BJ (cell line): ENCODE measurements around the gene PROM2. TPM values are rescaled to one million over a fixed set of nuclear protein-coding genes. Genes with fewer than 3 reads are reported as not detected.

ENCODE experiments used
- CTCF ChIA-PET: fragments of 350-600 bp; formaldehyde crosslinking; extraction: SDS; loops from one replicate; lab custom pipeline; 2021; ENCODE audit warnings: antibody characterized with exemption, inconsistent platforms; lab: Yijun Ruan, JAX
- POLR2A ChIA-PET: fragments of 300-600 bp; sonication (Branson Sonifier 250); formaldehyde crosslinking; extraction: SDS; loops from one replicate; lab custom pipeline; 2021; ENCODE audit warnings: antibody characterized with exemption; lab: Charles Lee
- DNase-seq: peaks from one replicate; pipeline ENCODE4 v3.0.0-alpha.2; 2011; ENCODE audit warnings: low read depth
- H3K27me3 ChIP-seq: 2 replicates; pipeline ENCODE4 v1.6.0; 2011; ENCODE audit warnings: low read length; ENCODE audit not compliant: control insufficient read depth, insufficient read depth
- H3K36me3 ChIP-seq: 2 replicates; pipeline ENCODE4 v1.5.1; 2011; ENCODE audit warnings: low read length; ENCODE audit not compliant: control insufficient read depth, insufficient read depth
- H3K4me3 ChIP-seq: 2 replicates; pipeline ENCODE4 v1.5.1; 2011; ENCODE audit warnings: low read depth, mild to moderate bottlenecking, control low read depth, low read length
- polyA plus RNA-seq: library from polyadenylated mRNA; depleted of rRNA; stranded (reverse); fragments of >200 nt; gene quantifications from 2 replicates; pipeline ENCODE4 v1.2.3, GENCODE V29; 2011
- TF ChIP-seq, protein P1 (sequence below): IDR thresholded peaks from 2 replicates; pipeline ENCODE4 v1.5.1; 2011; ENCODE audit warnings: low read depth, mild to moderate bottlenecking, control low read depth, inconsistent platforms, low read length, moderate library complexity; ENCODE audit not compliant: insufficient read depth

The PROM2 gene
- polyA plus RNA-seq, 1 experiment = 0.50 TPM

GRCh38 chr2:95276244-95276887 is 2.1 kb downstream of the PROM2 start:
- ChIA-PET POLR2A (no interaction called here), CTCF (interaction anchor here (0.7 kb wide), 1 partner anchor 13 kb away, joined by 3 read pairs; no protein-coding TSS in a partner anchor)
- Histone ChIP-seq H3K36me3 (no peaks in the 10 kb centered on the region), H3K27me3 (no peaks in the 10 kb centered on the region; the same call in 1 of the 2 replicates), H3K4me3 (no peak overlapping the region)
- DNase-seq = no peak
- TF ChIP-seq, protein P1, sequence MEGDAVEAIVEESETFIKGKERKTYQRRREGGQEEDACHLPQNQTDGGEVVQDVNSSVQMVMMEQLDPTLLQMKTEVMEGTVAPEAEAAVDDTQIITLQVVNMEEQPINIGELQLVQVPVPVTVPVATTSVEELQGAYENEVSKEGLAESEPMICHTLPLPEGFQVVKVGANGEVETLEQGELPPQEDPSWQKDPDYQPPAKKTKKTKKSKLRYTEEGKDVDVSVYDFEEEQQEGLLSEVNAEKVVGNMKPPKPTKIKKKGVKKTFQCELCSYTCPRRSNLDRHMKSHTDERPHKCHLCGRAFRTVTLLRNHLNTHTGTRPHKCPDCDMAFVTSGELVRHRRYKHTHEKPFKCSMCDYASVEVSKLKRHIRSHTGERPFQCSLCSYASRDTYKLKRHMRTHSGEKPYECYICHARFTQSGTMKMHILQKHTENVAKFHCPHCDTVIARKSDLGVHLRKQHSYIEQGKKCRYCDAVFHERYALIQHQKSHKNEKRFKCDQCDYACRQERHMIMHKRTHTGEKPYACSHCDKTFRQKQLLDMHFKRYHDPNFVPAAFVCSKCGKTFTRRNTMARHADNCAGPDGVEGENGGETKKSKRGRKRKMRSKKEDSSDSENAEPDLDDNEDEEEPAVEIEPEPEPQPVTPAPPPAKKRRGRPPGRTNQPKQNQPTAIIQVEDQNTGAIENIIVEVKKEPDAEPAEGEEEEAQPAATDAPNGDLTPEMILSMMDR = no peak

DNA sequence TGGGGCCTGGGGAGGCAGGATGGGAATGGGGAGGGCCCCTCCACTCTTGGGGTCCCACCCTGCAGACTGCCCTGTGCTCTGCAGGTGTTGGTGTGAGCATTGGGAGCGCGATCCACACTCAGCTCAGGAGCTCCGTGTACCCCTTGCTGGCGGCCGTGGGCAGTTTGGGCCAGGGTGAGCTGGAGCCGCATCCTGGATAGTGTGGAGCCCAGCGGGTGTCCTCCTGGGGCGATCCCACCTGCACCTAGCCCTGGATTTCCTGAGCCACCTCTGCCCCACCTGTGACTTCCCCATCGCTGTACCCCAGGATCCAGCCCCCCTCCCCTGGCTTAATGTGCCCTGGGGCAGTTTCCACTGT is 2.6 kb downstream of the PROM2 start:
- ChIA-PET CTCF (interaction anchor here (0.7 to 1.7 kb wide), 2 partner anchors 11 to 14 kb away, joined by 3 to 5 read pairs; no protein-coding TSS in a partner anchor), POLR2A (no interaction called here)
- TF ChIP-seq, protein P1 = no peak
- H3K36me3 ChIP-seq = no peaks in the 10 kb centered on the region
- DNase-seq = no peak
- no peaks in the 10 kb centered on the region; the same call in 1 of the 2 replicates for H3K27me3 ChIP-seq
- no peak overlapping the region for H3K4me3 ChIP-seq

DNA sequence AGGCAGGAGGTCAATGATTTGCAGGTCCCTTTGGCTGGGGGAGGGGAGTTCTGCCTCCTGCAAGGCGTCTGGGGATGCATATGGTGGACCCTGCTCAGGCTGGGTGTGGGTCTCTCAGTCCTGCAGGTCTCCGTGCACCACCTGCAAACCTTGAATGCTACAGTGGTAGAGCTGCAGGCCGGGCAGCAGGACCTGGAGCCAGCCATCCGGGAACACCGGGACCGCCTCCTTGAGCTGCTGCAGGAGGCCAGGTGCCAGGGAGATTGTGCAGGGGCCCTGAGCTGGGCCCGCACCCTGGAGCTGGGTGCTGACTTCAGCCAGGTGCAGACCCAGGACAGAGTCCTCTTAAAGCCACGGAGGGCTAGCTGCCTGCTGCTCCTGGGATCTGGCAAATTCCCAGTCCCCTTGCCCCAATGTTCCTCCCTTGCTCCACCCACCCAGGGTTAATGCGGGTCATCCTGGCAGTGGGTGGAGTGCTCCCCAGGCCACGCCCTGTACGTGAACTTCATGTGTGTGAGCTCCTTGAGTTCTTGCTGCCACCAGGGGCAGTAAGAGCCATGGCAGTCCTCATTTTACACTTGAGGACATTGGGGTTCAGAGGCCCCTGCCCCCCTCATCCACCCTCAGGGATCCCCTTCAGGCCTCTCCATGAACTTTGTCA is 3.1 kb downstream of the PROM2 start:
- DNase-seq = no peak

GRCh38 chr2:95278051-95278471 is 3.8 kb downstream of the PROM2 start:
- POLR2A ChIA-PET = no interaction called here
- no peaks in the 10 kb centered on the region for H3K27me3 ChIP-seq

More for the DNA sequence above, 3.1 kb downstream of the PROM2 start:
- Histone ChIP-seq H3K4me3 (no peak overlapping the region), H3K36me3 (no peaks in the 10 kb centered on the region), H3K27me3 (no peaks in the 10 kb centered on the region; the same call in 1 of the 2 replicates)
- ChIA-PET POLR2A (no interaction called here), CTCF (interaction anchor here (0.7 to 1.7 kb wide), 2 partner anchors 11 to 14 kb away, joined by 3 to 5 read pairs; no protein-coding TSS in a partner anchor)
- TF ChIP-seq, protein P1 = no peak

More at GRCh38 chr2:95278051-95278471, 3.8 kb downstream of the PROM2 start:
- no peaks in the 10 kb centered on the region for H3K36me3 ChIP-seq
- no peak overlapping the region for H3K4me3 ChIP-seq
- TF ChIP-seq, protein P1 = no peak
- CTCF ChIA-PET = interaction anchor here (1.7 kb wide), 1 partner anchor 12 kb away, joined by 5 read pairs; no protein-coding TSS in a partner anchor
- no peak for DNase-seq
